ENCODE measurements around the gene CTU2. TPM values are rescaled to one million over a fixed set of nuclear protein-coding genes. Genes with fewer than 3 reads are reported as not detected.

The CTU2 gene
- total and polyA plus RNA-seq, 2 of the 4 experiments (the other 2 are of a cell fraction): 12.9 to 18.4 TPM

- Histone ChIP-seq H3K9ac (ENCODE audit: low read depth, low read length) (no peak overlapping the region), H2BK5ac (ENCODE audit: low read depth, low read length, poor library complexity, severe bottlenecking) (no peak overlapping the region), H3K18ac (ENCODE audit: low read depth, low read length) (no peak overlapping the region), H4K8ac (ENCODE audit: low read depth in 2 of 2, low read length in 2 of 2) (no peak overlapping the region), H4K20me1 (ENCODE audit: insufficient read depth, low read length) (peaks cover 100% of the 10 kb centered on the region), H3K27ac (ENCODE audit: insufficient read depth, low read length) (no peak overlapping the region), H3K4ac (ENCODE audit: low read depth, low read length) (no peak overlapping the region), H2AK5ac (ENCODE audit: low read depth, low read length) (no peak overlapping the region), H3K4me3 (ENCODE audit: insufficient read depth, low read depth, low read length) (no peak overlapping the region), H3K9me1 (ENCODE audit: insufficient read depth, low read length) (peaks cover 27% of the 10 kb centered on the region), H3K36me3 (ENCODE audit: control insufficient read depth, insufficient read depth, low read length) (peaks cover 8% of the 10 kb centered on the region), H3K9me3 (ENCODE audit: control insufficient read depth, insufficient read depth, low read length) (no peaks in the 10 kb centered on the region), H2AFZ (replicated peaks; ENCODE audit: low read length, poor library complexity) (no peak overlapping the region), H3K4me2 (ENCODE audit: low read depth, low read length) (no peak overlapping the region), H3K23ac (ENCODE audit: low read depth, low read length) (no peak overlapping the region), H3K14ac (replicated peaks; ENCODE audit: low read depth, low read length) (no peak overlapping the region), H2AK9ac (replicated peaks; ENCODE audit: low read depth, low read length, poor library complexity) (peak overlapping the region; percentile 59), H4K5ac (ENCODE audit: low read depth, low read length) (no peak overlapping the region), H2BK120ac (ENCODE audit: low read depth, low read length) (no peak overlapping the region), H3K56ac (ENCODE audit: extremely low read depth, insufficient read depth, low read length) (no peak overlapping the region), H2BK20ac (ENCODE audit: low read depth, low read length) (no peak overlapping the region), H2BK15ac (ENCODE audit: low read depth, low read length) (no peak overlapping the region), H3K27me3 (ENCODE audit: control insufficient read depth, insufficient read depth, low read length) (no peaks in the 10 kb centered on the region), H3K4me1 (ENCODE audit: control insufficient read depth, insufficient read depth, low read length) (peaks cover 30% of the 10 kb centered on the region), H4K91ac (ENCODE audit: insufficient read depth, low read depth, low read length) (no peak overlapping the region), H3K79me1 (ENCODE audit: low read depth in 1 of 2, low read length in 2 of 2) (peaks cover 18 to 93% of the 10 kb centered on the region in 2 experiments; a peak in 3 of 4 replicates)
- in situ Hi-C loops (cut with MboI; ENCODE audit: low sequenced_read_pairs): no loop called here
- ChIA-PET CTCF (no interaction called here), POLR2A (ENCODE audit: unreplicated experiment) (no interaction called here)
- ATAC-seq (ENCODE audit: low read depth) (no peak), DNase-seq (no peak)
- WGBS, 2 experiments (ENCODE audit: extremely low coverage in 2 of 2, insufficient read length in 1 of 2): 90% methylated on average over 6 of the region's 10 CpGs; no CpG with 5 or more reads in 1 of the 2 experiments
- no TSS peak for BruUV-seq (replicated peaks)
- TF ChIP-seq ELK1 (IDR thresholded peaks at IDR 0.05; ENCODE audit: borderline replicate concordance, low read depth, low read length) (no peak), BHLHE40 (IDR thresholded peaks at IDR 0.05; ENCODE audit: low read depth, low read length) (no peak), RAD21 (IDR thresholded peaks at IDR 0.05; ENCODE audit: low read length) (no peak), SMC3 (IDR thresholded peaks at IDR 0.05; ENCODE audit: low read depth, low read length) (no peak), RCOR1 (IDR thresholded peaks at IDR 0.05; ENCODE audit: insufficient replicate concordance, low read length) (no peak), RFX5 (IDR thresholded peaks at IDR 0.05; ENCODE audit: low read depth, low read length) (no peak)
- dilution Hi-C loops (cut with HindIII; ENCODE audit: low sequenced_read_pairs, unreplicated experiment): no loop called here
- intact Hi-C loops (cut with micrococcal nuclease): no loop called here
These were observed 55.5 kb downstream of the CTU2 start for GRCh38 chr16:88761830-88762229.

Measured in IMR-90 (cell line).